Neutrophil (primary cell): ENCODE measurements around the gene CIAO3.

ENCODE experiments used
- H3K27ac ChIP-seq: fragments of 200-600 bp; sonication (generic); 2 replicates; pipeline ENCODE4 v1.5.1; 2016; ENCODE audit warnings: mild to moderate bottlenecking, moderate library complexity
- H3K27me3 ChIP-seq: fragments of 200-600 bp; sonication (generic); 2 replicates; pipeline ENCODE4 v1.6.0; 2016; ENCODE audit warnings: mild to moderate bottlenecking
- H3K36me3 ChIP-seq: fragments of 200-600 bp; sonication (generic); 2 replicates; pipeline ENCODE4 v1.5.1; 2017
- H3K4me1 ChIP-seq, 2 experiments: fragments of 200-600 bp in 1 of 2; sonication (generic) in 1 of 2; 1 replicate in 1 of 2; 2 replicates in 1 of 2; pipeline versions ENCODE4 v1.5.1 to v1.6.1; 2013 to 2016; ENCODE audit warnings: low read depth in 1 of 2, low read length in 1 of 2, mild to moderate bottlenecking in 1 of 2, moderate library complexity in 1 of 2; ENCODE audit not compliant: control insufficient read depth in 1 of 2, insufficient read depth in 1 of 2
- H3K4me3 ChIP-seq, 2 experiments: fragments of 200-600 bp in 1 of 2; sonication (generic) in 1 of 2; 1 replicate in 1 of 2; 2 replicates in 1 of 2; pipeline ENCODE4 v1.5.1; 2013 to 2016; ENCODE audit warnings: low read depth in 1 of 2, low read length in 1 of 2, mild to moderate bottlenecking in 1 of 2, moderate library complexity in 1 of 2
- H3K9me3 ChIP-seq: fragments of 200-600 bp; sonication (generic); 2 replicates; pipeline ENCODE4 v1.5.1; 2016
- CTCF ChIP-seq: fragments of 200-600 bp; sonication (generic); IDR thresholded peaks from 2 replicates; pipeline ENCODE4 v1.5.1; 2016; ENCODE audit warnings: antibody characterized with exemption

Gene CIAO3

GRCh38 chr16:710500-711075, 30.2 kb downstream of the CIAO3 start:
- H3K27me3 ChIP-seq: peaks cover 99% of the 10 kb centered on the region
- no peak overlapping the region for H3K27ac ChIP-seq
- H3K9me3 ChIP-seq: no peaks in the 10 kb centered on the region
- TF ChIP-seq CTCF: no peak
- H3K36me3 ChIP-seq: no peaks in the 10 kb centered on the region
- peaks cover 5 to 10% of the 10 kb centered on the region in 2 experiments for H3K4me1 ChIP-seq
- H3K4me3 ChIP-seq: no peak overlapping the region

- no peak overlapping the region for H3K27ac ChIP-seq
- no peak for TF ChIP-seq CTCF
- H3K4me3 ChIP-seq: no peak overlapping the region
- H3K9me3 ChIP-seq: no peaks in the 10 kb centered on the region
- no peaks in the 10 kb centered on the region for H3K36me3 ChIP-seq
- H3K4me1 ChIP-seq: peaks cover 0 to 5% of the 10 kb centered on the region in 2 experiments
- H3K27me3 ChIP-seq: peaks cover 99% of the 10 kb centered on the region
Observed at GRCh38 chr16:709566-710499, 31.0 kb downstream of the CIAO3 start.

- Histone ChIP-seq H3K4me1 (no peaks in the 10 kb centered on the region), H3K36me3 (no peaks in the 10 kb centered on the region), H3K9me3 (no peaks in the 10 kb centered on the region), H3K27ac (no peak overlapping the region), H3K27me3 (peaks cover 99% of the 10 kb centered on the region), H3K4me3 (no peak overlapping the region)
- TF ChIP-seq CTCF: no peak
Observed at GRCh38 chr16:708959-709358, 31.8 kb downstream of the CIAO3 start.

- H3K27ac ChIP-seq: no peak overlapping the region
- H3K27me3 ChIP-seq: peaks cover 99% of the 10 kb centered on the region
- H3K4me1 ChIP-seq: no peaks in the 10 kb centered on the region
- no peak overlapping the region for H3K4me3 ChIP-seq
- TF ChIP-seq CTCF: no peak
- no peaks in the 10 kb centered on the region for H3K36me3 ChIP-seq
- no peaks in the 10 kb centered on the region for H3K9me3 ChIP-seq
Observed at GRCh38 chr16:708019-708418, 32.8 kb downstream of the CIAO3 start.

- no peaks in the 10 kb centered on the region for H3K9me3 ChIP-seq
- no peak overlapping the region for H3K27ac ChIP-seq
- no peak for TF ChIP-seq CTCF
- no peak overlapping the region for H3K4me3 ChIP-seq
- no peaks in the 10 kb centered on the region for H3K4me1 ChIP-seq
- H3K36me3 ChIP-seq: no peaks in the 10 kb centered on the region
- peaks cover 99% of the 10 kb centered on the region for H3K27me3 ChIP-seq
Observed at GRCh38 chr16:707062-707538, 33.7 kb downstream of the CIAO3 start.
